IMR-90 (cell line): Measurements from ENCODE around the gene ASB5.

Experiments used
- CHD1 ChIP-seq: IDR thresholded peaks from 2 replicates; pipeline ENCODE4 v1.6.1; 2012; ENCODE audit warnings: low read depth, low read length, improper control_type of control experiment
- POLR2A ChIP-seq: IDR thresholded peaks from 2 replicates; pipeline ENCODE4 v1.6.1; 2012; ENCODE audit warnings: mild to moderate bottlenecking, low read depth, low read length
- RAD21 ChIP-seq: IDR thresholded peaks from 2 replicates; pipeline ENCODE4 v1.6.1; 2012; ENCODE audit warnings: low read length, improper control_type of control experiment
- RCOR1 ChIP-seq: IDR thresholded peaks from 2 replicates; pipeline ENCODE4 v1.6.1; 2012; ENCODE audit warnings: mild to moderate bottlenecking, low read length, improper control_type of control experiment; ENCODE audit not compliant: insufficient replicate concordance
- RFX5 ChIP-seq: IDR thresholded peaks from 2 replicates; pipeline ENCODE4 v1.8.0; 2012; ENCODE audit warnings: low read depth, mild to moderate bottlenecking, low read length, moderate library complexity
- TF ChIP-seq, protein P1 (sequence below): conservative IDR thresholded peaks from 2 replicates; pipeline ENCODE4 v1.5.1; 2012; ENCODE audit warnings: mild to moderate bottlenecking, low read depth, low read length, improper control_type of control experiment
- TF ChIP-seq, protein P2 (sequence below): fragments of 150-350 bp; IDR thresholded peaks from 2 replicates; pipeline ENCODE4 v1.6.1; 2017; ENCODE audit warnings: mild to moderate bottlenecking, antibody characterized with exemption, low read length, low read depth

DNA sequence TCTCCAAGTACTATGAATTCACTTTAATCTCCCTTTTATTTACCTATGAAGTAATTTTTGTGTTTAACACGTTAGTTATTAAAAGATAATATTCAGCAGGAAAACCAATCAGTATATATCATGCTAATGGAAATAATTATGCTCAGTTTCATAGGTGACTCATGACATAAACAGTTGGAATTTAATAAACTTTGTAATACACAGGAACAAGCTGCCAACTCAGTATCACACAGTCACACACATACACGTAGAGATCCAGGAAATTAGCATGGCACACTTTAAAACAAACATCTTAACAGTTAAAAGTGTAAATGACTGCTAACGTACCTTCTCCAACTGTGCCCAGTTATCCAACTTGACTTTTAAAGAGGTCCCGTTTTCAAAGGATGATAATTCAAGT is 75.9 kb downstream of the ASB5 start:
- TF ChIP-seq, protein P1, sequence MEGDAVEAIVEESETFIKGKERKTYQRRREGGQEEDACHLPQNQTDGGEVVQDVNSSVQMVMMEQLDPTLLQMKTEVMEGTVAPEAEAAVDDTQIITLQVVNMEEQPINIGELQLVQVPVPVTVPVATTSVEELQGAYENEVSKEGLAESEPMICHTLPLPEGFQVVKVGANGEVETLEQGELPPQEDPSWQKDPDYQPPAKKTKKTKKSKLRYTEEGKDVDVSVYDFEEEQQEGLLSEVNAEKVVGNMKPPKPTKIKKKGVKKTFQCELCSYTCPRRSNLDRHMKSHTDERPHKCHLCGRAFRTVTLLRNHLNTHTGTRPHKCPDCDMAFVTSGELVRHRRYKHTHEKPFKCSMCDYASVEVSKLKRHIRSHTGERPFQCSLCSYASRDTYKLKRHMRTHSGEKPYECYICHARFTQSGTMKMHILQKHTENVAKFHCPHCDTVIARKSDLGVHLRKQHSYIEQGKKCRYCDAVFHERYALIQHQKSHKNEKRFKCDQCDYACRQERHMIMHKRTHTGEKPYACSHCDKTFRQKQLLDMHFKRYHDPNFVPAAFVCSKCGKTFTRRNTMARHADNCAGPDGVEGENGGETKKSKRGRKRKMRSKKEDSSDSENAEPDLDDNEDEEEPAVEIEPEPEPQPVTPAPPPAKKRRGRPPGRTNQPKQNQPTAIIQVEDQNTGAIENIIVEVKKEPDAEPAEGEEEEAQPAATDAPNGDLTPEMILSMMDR: no peak
- TF ChIP-seq RAD21 (no peak), RFX5 (no peak), POLR2A (no peak), CHD1 (no peak), RCOR1 (no peak)
- TF ChIP-seq, protein P2, sequence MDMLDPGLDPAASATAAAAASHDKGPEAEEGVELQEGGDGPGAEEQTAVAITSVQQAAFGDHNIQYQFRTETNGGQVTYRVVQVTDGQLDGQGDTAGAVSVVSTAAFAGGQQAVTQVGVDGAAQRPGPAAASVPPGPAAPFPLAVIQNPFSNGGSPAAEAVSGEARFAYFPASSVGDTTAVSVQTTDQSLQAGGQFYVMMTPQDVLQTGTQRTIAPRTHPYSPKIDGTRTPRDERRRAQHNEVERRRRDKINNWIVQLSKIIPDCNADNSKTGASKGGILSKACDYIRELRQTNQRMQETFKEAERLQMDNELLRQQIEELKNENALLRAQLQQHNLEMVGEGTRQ: no peak
